ENCODE data around the gene ARFGAP1.

The ARFGAP1 gene

DNA sequence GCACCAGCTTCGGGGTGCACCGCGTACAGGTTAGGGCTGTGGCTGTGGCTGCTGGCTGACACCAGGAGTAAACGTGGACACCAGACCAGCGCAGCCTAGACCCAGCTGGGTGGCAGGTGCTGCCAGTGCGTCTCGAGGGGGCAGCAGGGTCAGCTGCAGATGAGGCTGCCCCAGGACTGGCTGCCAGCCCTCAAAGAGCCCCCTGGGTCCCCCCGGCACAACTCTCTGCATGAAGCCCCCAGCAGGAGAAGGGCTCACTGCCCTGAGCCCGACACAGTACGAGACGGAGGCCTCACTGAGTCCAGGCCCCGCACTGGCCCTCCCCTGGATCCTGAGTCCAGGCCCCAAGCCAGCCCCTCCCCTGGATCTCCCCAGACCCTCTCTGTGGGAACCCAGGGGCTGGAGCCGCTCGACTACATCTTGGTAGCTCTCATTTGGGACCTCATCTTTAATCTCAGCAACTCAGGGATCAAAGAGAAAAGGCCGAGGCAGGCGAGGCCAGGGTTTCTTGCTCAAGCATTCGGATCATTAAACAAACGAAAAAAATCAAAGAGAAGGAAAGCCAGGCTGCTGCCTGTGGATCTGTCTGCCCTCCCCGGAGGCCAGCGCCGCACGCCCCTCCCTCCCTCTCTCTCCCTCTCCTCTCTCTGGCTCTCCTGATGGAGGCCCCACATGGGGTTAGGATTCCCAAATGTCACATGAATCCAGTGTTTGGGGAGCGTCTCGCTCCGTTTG lies 11.4 kb upstream of the ARFGAP1 start:
- no peak for DNase-seq

DNA sequence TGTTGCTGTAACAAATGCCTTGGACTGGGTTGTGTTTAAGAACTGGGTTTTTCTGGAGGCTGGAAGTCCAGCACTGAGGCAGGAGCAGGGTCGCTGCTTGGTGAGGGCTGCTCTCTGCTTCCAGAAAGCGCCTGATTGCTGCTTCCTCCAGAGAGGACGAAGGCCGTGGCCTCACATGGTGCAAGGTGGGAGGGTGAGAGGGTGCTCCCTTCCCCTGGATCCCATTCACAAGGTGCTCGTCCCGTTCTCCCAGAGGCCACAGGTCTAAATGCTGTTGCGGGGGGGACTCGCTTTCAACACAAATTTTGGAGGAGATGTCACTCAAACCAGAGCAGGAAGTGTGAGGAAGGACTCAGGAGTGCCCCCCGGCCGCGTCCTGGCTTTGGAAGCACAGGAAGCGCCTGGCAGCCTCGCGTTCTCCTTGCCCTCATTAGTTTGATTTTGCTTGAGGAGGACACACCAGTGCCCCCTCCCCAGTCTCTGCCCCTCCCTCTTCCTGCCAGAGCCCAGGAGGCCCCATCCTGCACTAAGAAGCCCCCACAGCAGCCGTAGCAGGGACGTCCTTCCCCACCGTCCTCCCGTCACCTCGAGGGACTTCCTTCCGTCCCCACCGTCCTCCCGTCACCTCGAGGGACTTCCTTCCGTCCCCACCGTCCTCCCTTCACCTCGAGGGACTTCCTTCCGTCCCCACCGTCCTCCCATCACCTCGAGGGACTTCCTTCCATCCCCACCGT lies 10.7 kb upstream of the ARFGAP1 start:
- DNase-seq = no peak

DNA sequence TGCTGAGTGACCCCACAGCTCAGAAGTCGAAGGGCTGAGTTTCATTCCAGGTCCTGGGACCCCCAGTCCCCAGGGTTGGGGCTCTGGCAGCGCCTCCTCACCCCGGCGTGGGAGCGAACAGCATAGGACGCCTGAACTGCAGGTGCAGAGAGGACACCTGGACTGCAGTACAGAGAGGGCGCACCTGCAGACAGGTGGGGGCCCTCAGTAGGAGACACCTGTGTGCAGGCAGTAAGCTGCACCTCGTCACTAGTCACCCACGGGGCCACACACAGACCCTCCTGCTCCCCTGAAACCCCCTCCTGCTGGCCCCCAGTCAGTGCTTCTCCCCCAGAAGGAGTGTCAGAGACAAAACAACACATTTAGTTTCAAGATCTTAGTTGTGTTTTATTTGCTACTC lies 9.8 kb upstream of the ARFGAP1 start:
- no peak for DNase-seq

DNA sequence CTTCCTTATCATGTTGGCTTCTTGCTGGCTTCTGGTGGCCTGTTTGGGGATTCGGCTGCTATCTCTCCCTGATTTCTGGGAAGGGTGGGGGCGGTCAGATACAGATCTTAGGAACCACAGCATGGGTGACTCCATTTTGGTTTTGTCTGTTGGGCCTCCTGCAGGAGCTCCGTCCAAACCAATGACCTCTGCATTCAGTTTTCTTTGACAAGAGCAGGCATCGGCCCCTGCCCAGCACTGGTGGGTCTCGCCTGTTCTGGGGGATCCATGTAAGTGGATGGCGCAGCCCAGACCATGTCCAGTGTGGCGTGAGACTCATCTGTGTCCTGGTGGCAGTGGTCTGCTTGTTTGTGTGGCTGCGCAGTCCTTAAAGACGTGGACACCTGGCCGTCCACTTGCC lies 8.6 kb upstream of the ARFGAP1 start:
- DNase-seq = no peak

- no peak for DNase-seq
Observed at GRCh38 chr20:63264519-63264918, 8.1 kb upstream of the ARFGAP1 start.

GRCh38 chr20:63265891-63266515 lies 6.6 kb upstream of the ARFGAP1 start:
- DNase-seq = peak; percentile 55

- no peak for DNase-seq
Observed at GRCh38 chr20:63267691-63268090, 4.9 kb upstream of the ARFGAP1 start.

DNA sequence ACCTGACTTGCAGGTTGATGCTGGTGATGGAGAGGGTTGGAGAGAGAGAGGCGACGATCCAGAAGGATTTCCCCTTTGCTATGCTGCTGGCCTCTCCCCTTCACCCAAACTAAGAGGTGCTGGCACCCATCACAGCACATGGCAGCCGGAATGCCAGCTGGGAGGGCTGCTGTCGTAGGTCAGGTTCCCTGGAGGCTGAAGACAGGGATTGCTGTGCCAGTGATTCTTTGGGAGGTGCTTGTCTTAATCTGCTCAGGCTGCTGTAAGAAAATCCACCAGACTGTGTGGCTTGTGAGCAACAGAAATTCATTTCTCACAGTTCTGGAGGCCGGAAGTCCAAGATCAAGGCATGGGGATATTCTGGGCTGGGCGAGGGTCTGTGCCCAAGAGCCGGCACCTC lies 4.4 kb upstream of the ARFGAP1 start:
- no peak for DNase-seq

GRCh38 chr20:63268671-63269439 lies 3.8 kb upstream of the ARFGAP1 start:
- no peak for DNase-seq

- no peak for DNase-seq
Observed at GRCh38 chr20:63269724-63270123, 2.9 kb upstream of the ARFGAP1 start.

GRCh38 chr20:63270606-63271325 lies 1.8 kb upstream of the ARFGAP1 start:
- no peak for DNase-seq

DNA sequence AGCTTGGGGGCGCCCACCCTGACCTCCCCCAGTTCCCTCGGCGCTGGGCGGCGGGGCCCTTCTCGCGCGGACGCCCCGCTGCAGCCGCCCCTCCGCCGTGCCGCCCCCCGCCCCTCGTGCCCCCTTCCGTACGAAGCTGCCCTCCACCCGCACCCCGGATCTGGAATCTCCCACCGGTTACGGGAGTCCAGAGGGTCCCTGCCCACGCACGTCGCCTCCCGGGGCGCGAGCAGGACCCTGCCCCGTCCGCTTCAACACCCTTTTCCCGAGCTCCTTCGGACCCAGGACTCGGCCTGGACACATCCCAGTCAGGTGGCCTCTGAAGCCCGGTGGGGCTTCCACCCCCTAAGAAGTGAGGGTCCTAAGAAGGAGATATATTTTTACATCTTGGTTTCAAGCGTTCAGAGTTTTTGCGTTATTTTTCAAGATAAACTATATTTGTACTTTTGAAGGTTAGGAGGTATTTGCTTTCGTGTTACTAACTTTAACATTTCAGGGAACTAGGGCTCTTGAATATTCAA lies 506 bp downstream of the ARFGAP1 start:
- DNase-seq = no peak

GRCh38 chr20:63273635-63274380 lies 1.2 kb downstream of the ARFGAP1 start:
- peak; percentile 77 for DNase-seq

DNA sequence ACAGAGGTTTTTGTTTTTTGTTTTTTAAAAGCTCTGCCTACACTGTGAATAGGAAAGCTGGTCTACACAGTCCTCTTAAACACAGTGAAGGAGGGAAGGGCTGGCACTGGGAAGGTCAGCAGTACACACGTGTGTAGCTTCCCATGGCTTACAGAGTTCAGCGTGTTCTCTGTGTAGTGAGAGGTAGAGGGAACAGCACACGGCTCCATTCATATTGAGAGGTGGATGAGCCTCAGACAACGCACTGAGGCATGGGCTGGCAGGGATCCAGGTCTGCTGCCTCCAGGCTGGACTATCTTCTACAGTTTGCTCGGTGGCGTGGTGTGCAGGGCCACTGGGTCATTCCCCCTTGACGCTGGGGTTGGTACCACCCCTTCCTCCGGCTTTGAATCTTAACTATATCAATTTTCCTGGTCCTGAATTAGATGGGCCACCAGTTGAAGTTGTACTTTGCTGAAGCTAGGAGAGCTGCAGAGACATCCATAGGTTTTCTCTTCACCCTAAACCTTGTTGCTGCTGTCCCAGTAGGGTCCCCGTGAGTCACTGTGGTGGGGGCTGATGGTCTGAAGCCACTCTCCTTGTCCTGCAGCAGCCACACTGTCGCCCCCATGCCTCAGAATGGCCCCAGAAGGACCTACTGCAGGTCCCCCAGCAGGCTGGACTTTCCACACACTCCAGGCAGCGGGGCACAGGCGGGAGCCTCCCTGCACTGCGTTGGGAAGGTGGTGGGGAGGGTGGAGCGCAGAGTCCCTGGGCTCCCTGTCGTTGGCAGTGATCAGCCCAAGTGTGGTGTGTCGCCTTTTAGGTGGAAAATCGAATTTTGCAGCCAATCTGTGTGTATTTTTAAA lies 2.0 kb downstream of the ARFGAP1 start:
- DNase-seq = no peak

DNA sequence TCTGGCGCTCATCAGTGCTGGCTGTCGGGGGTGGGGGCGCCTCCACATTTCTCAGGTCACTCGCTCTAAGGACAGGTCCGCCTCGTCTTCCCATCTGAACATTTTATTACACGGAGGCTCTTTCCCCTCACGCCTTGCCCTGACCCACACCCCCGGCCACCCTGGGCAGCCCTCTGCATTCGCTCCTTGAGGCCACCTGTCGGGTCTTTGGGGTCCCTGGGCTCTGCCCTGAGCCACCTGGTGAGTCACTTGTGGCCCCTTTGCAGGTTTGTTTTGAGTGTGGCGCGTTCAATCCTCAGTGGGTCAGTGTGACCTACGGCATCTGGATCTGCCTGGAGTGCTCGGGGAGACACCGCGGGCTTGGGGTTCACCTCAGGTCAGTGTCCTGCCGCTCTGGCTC lies 3.2 kb downstream of the ARFGAP1 start:
- DNase-seq = no peak

DNA sequence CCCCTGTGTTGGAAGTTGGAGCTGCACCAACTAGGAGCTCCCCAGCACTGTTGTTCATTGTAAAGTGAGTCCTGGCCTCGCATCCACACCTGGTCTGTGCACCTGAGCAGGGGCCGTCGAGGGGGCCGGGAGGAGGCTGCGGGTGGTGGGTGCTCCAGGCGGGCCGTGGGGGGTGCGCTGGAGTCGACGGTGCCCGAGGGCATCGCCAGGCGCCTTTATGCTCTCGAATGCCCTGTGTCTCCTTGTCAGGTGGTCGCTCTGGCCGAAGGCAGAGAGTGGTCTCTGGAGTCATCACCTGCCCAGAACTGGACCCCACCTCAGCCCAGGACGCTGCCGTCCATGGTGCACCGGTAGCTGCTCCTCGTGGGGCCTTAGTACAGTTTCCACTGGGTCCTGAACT lies 4.3 kb downstream of the ARFGAP1 start:
- no peak for DNase-seq

GRCh38 chr20:63277466-63278272 lies 5.1 kb downstream of the ARFGAP1 start:
- no peak for DNase-seq

GRCh38 chr20:63278661-63279060 lies 6.0 kb downstream of the ARFGAP1 start:
- no peak for DNase-seq

DNA sequence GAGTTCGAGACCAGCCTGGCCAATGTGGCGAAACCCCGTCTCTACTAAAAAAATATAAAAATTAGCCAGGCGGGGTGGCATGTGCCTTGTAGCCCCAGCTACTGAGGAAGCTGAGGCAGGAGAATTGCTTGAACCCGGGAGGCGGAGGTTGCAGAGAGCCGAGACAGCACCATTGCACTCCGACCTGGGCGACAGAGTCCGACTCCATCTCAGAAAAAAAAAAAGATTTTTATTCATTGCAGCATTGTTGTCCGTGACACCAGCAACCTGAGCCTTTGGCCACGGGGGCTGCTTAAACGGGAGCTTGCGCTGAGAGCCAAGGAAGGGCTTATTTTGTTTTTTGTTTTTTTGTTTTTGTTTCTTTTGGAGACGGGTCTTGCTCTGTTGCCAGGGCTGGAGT lies 7.3 kb downstream of the ARFGAP1 start:
- DNase-seq = no peak

- DNase-seq = no peak
Observed at GRCh38 chr20:63280371-63280770, 7.8 kb downstream of the ARFGAP1 start.
